Aorta (tissue), 5 donors: Measurements from ENCODE around the gene SNX13. TPM values are rescaled to one million over a fixed set of nuclear protein-coding genes. Genes with fewer than 3 reads are reported as not detected.

Experiments
- ATAC-seq: fragments of 200-7000 bp; cut with Tn5 transposase; one replicate; pipeline ENCODE4 v1.9.1; 2022; ENCODE audit warnings: moderate library complexity; ENCODE audit not compliant: low FRiP score
- DNase-seq, 2 donors: peaks; one replicate each; pipeline ENCODE4 v3.0.0-alpha.2; 2020
- H3K27ac ChIP-seq, 2 donors: one replicate each; pipeline ENCODE4 v1.5.1; 2013; ENCODE audit warnings: low read length in 2 of 2, mild to moderate bottlenecking in 2 of 2, moderate library complexity in 2 of 2, control low read depth in 1 of 2, inconsistent platforms in 1 of 2, low read depth in 1 of 2
- H3K27me3 ChIP-seq, 2 donors: one replicate each; pipeline ENCODE4 v1.6.1; 2013; ENCODE audit warnings: control low read depth in 1 of 2, low read length in 1 of 2, mild to moderate bottlenecking in 1 of 2, moderate library complexity in 1 of 2; ENCODE audit not compliant: insufficient read depth in 2 of 2, control insufficient read depth in 1 of 2
- H3K36me3 ChIP-seq, 2 donors: one replicate each; pipeline ENCODE4 v1.6.1; 2013; ENCODE audit warnings: control low read depth in 1 of 2, low read length in 1 of 2, mild to moderate bottlenecking in 1 of 2; ENCODE audit not compliant: insufficient read depth in 2 of 2, control insufficient read depth in 1 of 2
- H3K4me1 ChIP-seq, 2 donors: one replicate each; pipeline ENCODE4 v1.6.1; 2013; ENCODE audit warnings: low read length in 2 of 2, control low read depth in 1 of 2, mild to moderate bottlenecking in 1 of 2, moderate library complexity in 1 of 2; ENCODE audit not compliant: insufficient read depth in 2 of 2, control insufficient read depth in 1 of 2
- H3K4me3 ChIP-seq, 2 donors: one replicate each; pipeline ENCODE4 v1.5.1; 2013; ENCODE audit warnings: low read length in 2 of 2, control low read depth in 1 of 2, mild to moderate bottlenecking in 1 of 2
- H3K9me3 ChIP-seq: one replicate; pipeline ENCODE4 v1.6.1; 2013; ENCODE audit warnings: mild to moderate bottlenecking, low read length; ENCODE audit not compliant: control insufficient read depth
- WGBS, 2 donors: extraction: QIAGEN DNeasy Blood & Tissue Kit; methylation state at CpG; one replicate each; pipeline ENCODE4 v1.1.7; 2013; 5-methylcytosine and 5-hydroxymethylcytosine counted together
- intact Hi-C, 2 donors: fragments of 100-400 bp; cut with DNase I; formaldehyde crosslinking; loops; one replicate each; pipeline versions ENCODE4 v1.14.2 to v1.15.0; 2022
- polyA plus RNA-seq, 2 donors: library from polyadenylated mRNA; stranded (reverse); fragments of 200-250 nt; gene quantifications; one replicate each; pipeline ENCODE4 v1.2.3, GENCODE V29; 2013
- total RNA-seq, 2 donors: library from RNA; stranded (reverse); fragmentation: NEBNext Ultra II Directional; extraction: Animal tissue kit (Norgen Biotek cat#: 25700); gene quantifications; one replicate each; pipeline ENCODE4 v1.2.1, GENCODE V29; 2021
- donor health status: healthy with polysubstance abuse.
- donor health status: Bipolar disorder and iron deficiency.
- donor health status: DM: no; HTN: no; CAD: no.
- donor health status: DM: no; HTN: no; CAD: no.
- donor health status: DM: yes; HTN: yes; CAD: no.

SNX13 gene
- total and polyA plus RNA-seq, 4 donors: 9.4 to 52.0 (median 27.6) TPM

- no peaks in the 10 kb centered on the region for H3K4me1 ChIP-seq
- DNase-seq (no peak), ATAC-seq (no peak)
- peaks cover 3% of the 10 kb centered on the region for H3K9me3 ChIP-seq
- no peaks in the 10 kb centered on the region for H3K36me3 ChIP-seq
- no peak overlapping the region for H3K27ac ChIP-seq
- intact Hi-C loops: no loop called here
- H3K4me3 ChIP-seq: no peak overlapping the region
- WGBS, 2 donors: 63 to 78% methylated on average over 3 of the region's 3 CpGs
- no peaks in the 10 kb centered on the region for H3K27me3 ChIP-seq
These were observed 85.8 kb downstream of the SNX13 start for GRCh38 chr7:17854261-17855047.

DNA sequence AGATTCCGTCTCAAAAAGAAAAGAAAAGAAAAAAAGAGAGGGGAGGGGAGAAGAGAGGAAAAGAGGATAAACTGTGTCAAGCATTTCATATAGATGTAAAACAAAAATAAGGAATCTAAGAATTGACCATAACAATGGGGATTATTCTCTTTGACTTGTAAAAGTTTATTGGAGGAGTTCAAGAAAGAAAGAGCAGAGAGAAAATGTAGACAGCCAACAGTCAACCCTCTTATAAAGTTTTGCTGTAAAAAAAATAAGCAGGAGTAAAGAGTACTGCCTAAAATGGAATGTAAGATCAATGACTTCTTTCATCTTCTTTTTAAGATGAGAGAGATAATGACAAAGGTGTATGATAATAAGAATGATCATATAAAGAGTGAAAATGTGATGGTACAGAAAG lies 87.9 kb downstream of the SNX13 start:
- intact Hi-C loops: no loop called here
- WGBS, 2 donors: 100% methylated on average over 1 of the region's 1 CpG
- ATAC-seq (no peak), DNase-seq (no peak)
- Histone ChIP-seq H3K36me3 (peaks cover 0 to 3% of the 10 kb centered on the region in 2 donors), H3K27ac (no peak overlapping the region), H3K4me3 (no peak overlapping the region), H3K27me3 (no peaks in the 10 kb centered on the region), H3K4me1 (no peaks in the 10 kb centered on the region), H3K9me3 (peaks cover 3% of the 10 kb centered on the region)

- 91 to 92% methylated on average over 3 of the region's 3 CpGs for WGBS, 2 donors
- DNase-seq (no peak), ATAC-seq (no peak)
- H3K27ac ChIP-seq: no peak overlapping the region
- no peaks in the 10 kb centered on the region for H3K9me3 ChIP-seq
- peaks cover 0 to 3% of the 10 kb centered on the region in 2 donors for H3K36me3 ChIP-seq
- intact Hi-C loops: no loop called here
- no peaks in the 10 kb centered on the region for H3K27me3 ChIP-seq
- H3K4me3 ChIP-seq: no peak overlapping the region
- no peaks in the 10 kb centered on the region for H3K4me1 ChIP-seq
These were observed 90.8 kb downstream of the SNX13 start for GRCh38 chr7:17849504-17849903.

GRCh38 chr7:17848516-17848915 lies 91.8 kb downstream of the SNX13 start:
- no peak for DNase-seq
- Histone ChIP-seq H3K4me3 (no peak overlapping the region), H3K4me1 (no peaks in the 10 kb centered on the region), H3K36me3 (peaks cover 0 to 3% of the 10 kb centered on the region in 2 donors), H3K27me3 (no peaks in the 10 kb centered on the region), H3K27ac (no peak overlapping the region), H3K9me3 (no peaks in the 10 kb centered on the region)
- intact Hi-C loops: no loop called here
- ATAC-seq: no peak
- 94 to 97% methylated on average over 10 of the region's 10 CpGs for WGBS, 2 donors

DNA sequence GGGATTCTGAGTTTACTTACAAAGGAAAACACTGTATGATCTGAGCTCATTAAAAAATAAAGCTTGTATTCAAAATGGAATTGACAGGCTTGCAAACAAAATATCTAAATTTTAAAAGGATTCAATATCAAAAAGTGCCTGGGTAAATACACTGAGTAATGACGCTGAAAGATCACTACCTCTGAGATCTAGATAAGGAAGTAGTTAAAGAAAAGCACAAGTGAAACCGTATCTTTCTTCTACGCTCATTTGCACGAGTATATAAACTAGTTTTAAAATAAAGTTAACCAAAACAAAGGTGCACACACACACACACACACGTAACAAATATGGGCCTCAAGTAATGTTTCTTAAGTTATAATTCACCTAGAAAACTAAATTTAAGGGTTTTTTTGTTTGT lies 93.4 kb downstream of the SNX13 start:
- intact Hi-C loops: no loop called here
- 85% methylated on average over 5 of the region's 5 CpGs for WGBS, 2 donors

DNA sequence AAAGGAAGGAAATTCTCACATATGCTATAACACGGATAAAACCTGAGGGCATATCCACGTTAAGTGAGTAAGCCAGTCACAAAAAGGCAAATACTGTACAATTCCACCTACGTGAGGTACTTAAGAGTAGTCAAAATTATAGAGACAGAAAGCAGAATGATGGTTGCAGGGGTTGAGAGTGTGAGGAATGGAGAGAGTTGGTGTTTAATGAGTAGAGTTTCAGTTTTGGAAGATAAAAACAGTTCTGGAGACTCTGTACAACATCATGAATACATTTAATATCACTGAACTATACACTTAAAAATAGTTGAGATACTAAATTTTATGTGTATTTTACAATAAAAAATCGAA lies 95.1 kb downstream of the SNX13 start:
- intact Hi-C loops: no loop called here
- Histone ChIP-seq H3K4me1 (no peaks in the 10 kb centered on the region), H3K9me3 (no peaks in the 10 kb centered on the region), H3K27ac (no peak overlapping the region), H3K4me3 (no peak overlapping the region), H3K27me3 (no peaks in the 10 kb centered on the region), H3K36me3 (peaks cover 0 to 6% of the 10 kb centered on the region in 2 donors)
- 94 to 96% methylated on average over 4 of the region's 4 CpGs for WGBS, 2 donors
- DNase-seq (no peak), ATAC-seq (no peak)

More for the DNA sequence above, 93.4 kb downstream of the SNX13 start:
- no peak for ATAC-seq
- no peaks in the 10 kb centered on the region for H3K9me3 ChIP-seq
- no peak overlapping the region for H3K4me3 ChIP-seq
- H3K36me3 ChIP-seq: peaks cover 0 to 3% of the 10 kb centered on the region in 2 donors
- DNase-seq: no peak
- no peaks in the 10 kb centered on the region for H3K27me3 ChIP-seq
- no peak overlapping the region for H3K27ac ChIP-seq
- no peaks in the 10 kb centered on the region for H3K4me1 ChIP-seq

GRCh38 chr7:17844514-17845196 lies 95.6 kb downstream of the SNX13 start:
- Histone ChIP-seq H3K27me3 (no peaks in the 10 kb centered on the region), H3K27ac (no peak overlapping the region), H3K9me3 (no peaks in the 10 kb centered on the region), H3K36me3 (peaks cover 0 to 6% of the 10 kb centered on the region in 2 donors), H3K4me3 (no peak overlapping the region), H3K4me1 (no peaks in the 10 kb centered on the region)
- intact Hi-C loops: no loop called here
- 86 to 89% methylated on average over 3 of the region's 3 CpGs for WGBS, 2 donors
- ATAC-seq: no peak
- DNase-seq: no peak

- Histone ChIP-seq H3K9me3 (no peaks in the 10 kb centered on the region), H3K4me1 (no peaks in the 10 kb centered on the region), H3K36me3 (peaks cover 0 to 6% of the 10 kb centered on the region in 2 donors), H3K27ac (no peak overlapping the region), H3K4me3 (no peak overlapping the region), H3K27me3 (no peaks in the 10 kb centered on the region)
- intact Hi-C loops: no loop called here
- WGBS, 2 donors: 85 to 97% methylated on average over 4 of the region's 4 CpGs
- DNase-seq (no peak), ATAC-seq (no peak)
These were observed 96.3 kb downstream of the SNX13 start for GRCh38 chr7:17844022-17844421.

GRCh38 chr7:17843041-17843440 lies 97.3 kb downstream of the SNX13 start:
- Histone ChIP-seq H3K27ac (no peak overlapping the region), H3K36me3 (peaks cover 0 to 6% of the 10 kb centered on the region in 2 donors)
- intact Hi-C loops: no loop called here

More at GRCh38 chr7:17843041-17843440, 97.3 kb downstream of the SNX13 start:
- H3K27me3 ChIP-seq: no peaks in the 10 kb centered on the region
- no peak for DNase-seq
- no peak for ATAC-seq
- no peak overlapping the region for H3K4me3 ChIP-seq
- H3K4me1 ChIP-seq: no peaks in the 10 kb centered on the region
- H3K9me3 ChIP-seq: no peaks in the 10 kb centered on the region
